Parathyroid adenoma (tissue), 2 donors: Measurements from ENCODE around the gene UGT1A8.

Experiments used
- H2AFZ ChIP-seq: fragments of 300-600 bp; sonication (generic); one replicate; pipeline ENCODE4 v1.7.0; 2017; ENCODE audit warnings: antibody characterized with exemption, mild to moderate bottlenecking
- H3K27ac ChIP-seq: fragments of 300-600 bp; sonication (generic); one replicate; pipeline ENCODE4 v1.7.0; 2017
- H3K27me3 ChIP-seq: fragments of 300-600 bp; sonication (generic); one replicate; pipeline ENCODE4 v1.7.0; 2017; ENCODE audit warnings: low read length; ENCODE audit not compliant: control insufficient read depth, insufficient read depth
- H3K36me3 ChIP-seq: fragments of 300-600 bp; sonication (generic); one replicate; pipeline ENCODE4 v1.7.0; 2017; ENCODE audit warnings: low read length; ENCODE audit not compliant: control insufficient read depth, insufficient read depth
- H3K4me1 ChIP-seq: fragments of 300-600 bp; sonication (generic); one replicate; pipeline ENCODE4 v1.7.0; 2017; ENCODE audit warnings: control low read depth
- H3K4me2 ChIP-seq: fragments of 300-600 bp; sonication (generic); one replicate; pipeline ENCODE4 v1.7.0; 2017; ENCODE audit warnings: low read length
- H3K4me3 ChIP-seq: fragments of 300-600 bp; sonication (generic); one replicate; pipeline ENCODE4 v1.7.0; 2017; ENCODE audit warnings: low read depth, low read length
- H3K79me2 ChIP-seq: fragments of 300-600 bp; sonication (generic); one replicate; pipeline ENCODE4 v1.7.0; 2017; ENCODE audit warnings: control low read depth
- H3K9ac ChIP-seq: fragments of 300-600 bp; sonication (generic); one replicate; pipeline ENCODE4 v1.7.0; 2017; ENCODE audit warnings: mild to moderate bottlenecking
- H3K9me3 ChIP-seq: fragments of 300-600 bp; sonication (generic); one replicate; pipeline ENCODE4 v1.7.0; 2017; ENCODE audit warnings: low read length; ENCODE audit not compliant: control insufficient read depth
- CTCF ChIP-seq: fragments of 300-600 bp; sonication (generic); IDR thresholded peaks from one replicate; pipeline ENCODE4 v1.7.0; 2017; ENCODE audit warnings: antibody characterized with exemption, mild to moderate bottlenecking
- donor health status: primary hyperparathyroidism.

UGT1A8 gene

GRCh38 chr2:233779722-233780121 lies 162.3 kb downstream of the UGT1A8 start:
- H3K79me2 ChIP-seq: no peaks in the 10 kb centered on the region
- TF ChIP-seq CTCF: no peak
- no peak overlapping the region for H3K4me3 ChIP-seq
- H3K36me3 ChIP-seq: no peaks in the 10 kb centered on the region
- no peak overlapping the region for H3K27ac ChIP-seq
- H3K4me2 ChIP-seq: no peak overlapping the region
- H3K27me3 ChIP-seq: no peaks in the 10 kb centered on the region
- H3K9ac ChIP-seq: no peak overlapping the region
- H3K9me3 ChIP-seq: no peaks in the 10 kb centered on the region
- H3K4me1 ChIP-seq: no peaks in the 10 kb centered on the region
- no peak overlapping the region for H2AFZ ChIP-seq

GRCh38 chr2:233780771-233781170 lies 163.3 kb downstream of the UGT1A8 start:
- no peak overlapping the region for H3K9ac ChIP-seq
- H3K4me2 ChIP-seq: no peak overlapping the region
- H3K36me3 ChIP-seq: no peaks in the 10 kb centered on the region
- no peaks in the 10 kb centered on the region for H3K79me2 ChIP-seq
- no peaks in the 10 kb centered on the region for H3K4me1 ChIP-seq
- no peak overlapping the region for H3K4me3 ChIP-seq
- no peak for TF ChIP-seq CTCF
- H3K27me3 ChIP-seq: no peaks in the 10 kb centered on the region
- H3K27ac ChIP-seq: no peak overlapping the region
- no peak overlapping the region for H2AFZ ChIP-seq
- H3K9me3 ChIP-seq: no peaks in the 10 kb centered on the region

- H3K9ac ChIP-seq: no peak overlapping the region
- no peak overlapping the region for H3K27ac ChIP-seq
- H3K36me3 ChIP-seq: no peaks in the 10 kb centered on the region
- H2AFZ ChIP-seq: no peak overlapping the region
- no peaks in the 10 kb centered on the region for H3K9me3 ChIP-seq
- no peak overlapping the region for H3K4me3 ChIP-seq
- no peaks in the 10 kb centered on the region for H3K79me2 ChIP-seq
- no peak for TF ChIP-seq CTCF
- H3K4me2 ChIP-seq: no peak overlapping the region
- no peaks in the 10 kb centered on the region for H3K27me3 ChIP-seq
- no peaks in the 10 kb centered on the region for H3K4me1 ChIP-seq
Measured at GRCh38 chr2:233789554-233789953, 172.1 kb downstream of the UGT1A8 start.

GRCh38 chr2:233791151-233791882 lies 173.9 kb downstream of the UGT1A8 start:
- no peaks in the 10 kb centered on the region for H3K27me3 ChIP-seq
- no peak overlapping the region for H2AFZ ChIP-seq
- no peaks in the 10 kb centered on the region for H3K79me2 ChIP-seq
- no peaks in the 10 kb centered on the region for H3K9me3 ChIP-seq
- H3K4me1 ChIP-seq: no peaks in the 10 kb centered on the region
- no peak overlapping the region for H3K27ac ChIP-seq
- H3K9ac ChIP-seq: no peak overlapping the region
- H3K36me3 ChIP-seq: no peaks in the 10 kb centered on the region
- H3K4me2 ChIP-seq: no peak overlapping the region
- TF ChIP-seq CTCF: no peak
- no peak overlapping the region for H3K4me3 ChIP-seq

GRCh38 chr2:233791883-233792329 lies 174.5 kb downstream of the UGT1A8 start:
- Histone ChIP-seq H3K4me2 (no peak overlapping the region), H3K4me1 (no peaks in the 10 kb centered on the region), H3K27ac (no peak overlapping the region), H3K9ac (no peak overlapping the region), H3K27me3 (no peaks in the 10 kb centered on the region), H2AFZ (no peak overlapping the region), H3K36me3 (no peaks in the 10 kb centered on the region), H3K9me3 (no peaks in the 10 kb centered on the region), H3K4me3 (no peak overlapping the region), H3K79me2 (no peaks in the 10 kb centered on the region)
- TF ChIP-seq CTCF: no peak
